SIG-M5 (cell line): ENCODE data around the gene PRRT3.
A peak's percentile ranks its signal among the peaks of the same experiment; 100 is the strongest.
"Not testable (repeated sequence)": the region's sequence is repeated elsewhere in the genome, so short reads cannot be mapped to it uniquely, and the experiment has no call there.

Experiments
- DNase-seq: peaks from one replicate; lab custom pipeline; 2025; lab: John Stamatoyannopoulos, UW

The PRRT3 gene

DNA sequence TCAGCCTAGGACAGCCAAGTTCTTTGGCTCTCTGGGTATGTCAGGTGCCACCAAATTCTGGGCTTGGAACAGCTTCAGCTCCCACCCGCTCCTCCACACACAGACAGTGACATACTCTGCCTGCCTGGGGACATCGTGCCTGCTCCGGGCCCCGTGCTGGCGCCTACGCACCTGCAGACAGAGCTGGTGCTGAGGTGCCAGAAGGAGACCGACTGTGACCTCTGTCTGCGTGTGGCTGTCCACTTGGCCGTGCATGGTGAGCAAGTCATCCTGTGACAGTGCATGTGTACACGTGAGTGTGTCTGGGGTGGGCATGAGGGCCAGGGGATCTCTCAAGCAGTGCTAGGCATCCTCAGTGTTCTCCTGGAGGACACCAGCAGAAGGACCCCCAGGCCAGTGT lies 34.4 kb downstream of the PRRT3 start:
- DNase-seq, result no peak

DNA sequence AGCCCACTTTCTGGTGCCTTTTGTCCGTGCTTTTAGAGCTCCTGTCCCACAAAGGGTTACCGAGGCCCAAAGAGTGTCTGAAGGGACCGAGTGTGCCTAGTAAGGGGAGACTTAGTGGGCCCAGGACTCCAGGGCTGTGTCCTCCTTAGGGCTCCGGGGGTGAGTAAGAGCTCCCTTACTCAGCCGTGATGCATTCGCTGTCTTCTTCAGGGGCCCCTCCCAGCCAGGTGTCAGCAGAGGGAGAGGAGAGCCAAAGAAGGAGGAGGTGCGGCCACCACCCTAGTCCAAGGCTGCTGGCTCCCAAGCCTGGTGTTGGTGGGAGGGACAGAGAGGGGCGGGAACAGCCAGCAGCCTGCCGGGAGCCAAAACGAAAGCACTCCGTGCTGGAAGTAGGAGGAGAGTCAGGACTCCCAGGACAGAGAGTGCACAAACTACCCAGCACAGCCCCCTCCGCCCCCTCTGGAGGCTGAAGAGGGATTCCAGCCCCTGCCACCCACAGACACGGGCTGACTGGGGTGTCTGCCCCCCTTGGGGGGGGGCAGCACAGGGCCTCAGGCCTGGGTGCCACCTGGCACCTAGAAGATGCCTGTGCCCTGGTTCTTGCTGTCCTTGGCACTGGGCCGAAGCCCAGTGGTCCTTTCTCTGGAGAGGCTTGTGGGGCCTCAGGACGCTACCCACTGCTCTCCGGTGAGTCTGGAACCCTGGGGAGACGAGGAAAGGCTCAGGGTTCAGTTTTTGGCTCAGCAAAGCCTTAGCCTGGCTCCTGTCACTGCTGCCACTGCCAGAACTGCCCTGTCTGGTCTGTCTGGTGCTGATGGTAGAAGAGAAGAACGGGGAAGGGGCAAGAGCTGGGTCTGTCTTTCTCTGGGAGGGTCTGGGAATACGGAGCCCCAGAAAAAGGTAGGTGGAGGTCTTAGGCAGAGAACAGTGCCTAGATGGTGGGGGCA lies 35.2 kb downstream of the PRRT3 start, which contains the start of gene IL17RC:
IL17RC (plus strand) TSS at position 365 of the 947 bp plus-strand sequence; CDS start at position 583, 218 bp downstream.
- no peak for DNase-seq

DNA sequence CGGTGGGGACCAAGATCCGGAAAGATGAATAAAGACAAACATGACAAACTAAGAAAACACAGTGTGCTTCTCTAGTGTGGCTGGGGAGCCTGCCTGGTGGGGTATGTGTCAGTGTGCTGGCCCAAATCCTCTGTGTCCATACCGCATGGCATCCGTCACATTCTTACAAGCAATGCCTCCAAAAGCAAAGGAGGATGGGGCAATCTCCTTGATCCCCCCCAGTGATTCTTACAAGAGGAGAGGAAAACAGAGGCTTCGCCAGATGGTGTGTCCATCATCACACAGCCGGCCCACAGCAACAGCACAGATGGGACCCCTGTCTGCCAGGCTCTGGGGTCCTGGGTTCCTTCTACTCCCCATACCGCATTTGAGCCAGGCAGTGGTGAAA lies 35.9 kb downstream of the PRRT3 start:
- no peak for DNase-seq

DNA sequence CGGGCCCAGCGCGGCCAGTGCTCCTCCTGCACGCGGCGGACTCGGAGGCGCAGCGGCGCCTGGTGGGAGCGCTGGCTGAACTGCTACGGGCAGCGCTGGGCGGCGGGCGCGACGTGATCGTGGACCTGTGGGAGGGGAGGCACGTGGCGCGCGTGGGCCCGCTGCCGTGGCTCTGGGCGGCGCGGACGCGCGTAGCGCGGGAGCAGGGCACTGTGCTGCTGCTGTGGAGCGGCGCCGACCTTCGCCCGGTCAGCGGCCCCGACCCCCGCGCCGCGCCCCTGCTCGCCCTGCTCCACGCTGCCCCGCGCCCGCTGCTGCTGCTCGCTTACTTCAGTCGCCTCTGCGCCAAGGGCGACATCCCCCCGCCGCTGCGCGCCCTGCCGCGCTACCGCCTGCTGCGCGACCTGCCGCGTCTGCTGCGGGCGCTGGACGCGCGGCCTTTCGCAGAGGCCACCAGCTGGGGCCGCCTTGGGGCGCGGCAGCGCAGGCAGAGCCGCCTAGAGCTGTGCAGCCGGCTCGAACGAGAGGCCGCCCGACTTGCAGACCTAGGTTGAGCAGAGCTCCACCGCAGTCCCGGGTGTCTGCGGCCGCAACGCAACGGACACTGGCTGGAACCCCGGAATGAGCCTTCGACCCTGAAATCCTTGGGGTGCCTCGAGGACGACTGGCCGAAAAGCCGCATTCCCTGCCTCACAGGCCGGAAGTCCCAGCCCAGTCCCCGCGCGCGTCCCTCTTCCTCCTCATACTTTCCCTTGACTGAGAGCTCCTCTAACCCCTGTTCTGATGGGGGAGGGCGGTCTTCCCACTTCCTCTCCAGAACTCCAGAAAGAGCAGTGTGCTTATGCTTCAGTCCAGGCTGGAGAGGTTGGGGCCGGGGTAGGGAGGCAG lies 36.7 kb downstream of the PRRT3 start:
- no peak for DNase-seq

DNA sequence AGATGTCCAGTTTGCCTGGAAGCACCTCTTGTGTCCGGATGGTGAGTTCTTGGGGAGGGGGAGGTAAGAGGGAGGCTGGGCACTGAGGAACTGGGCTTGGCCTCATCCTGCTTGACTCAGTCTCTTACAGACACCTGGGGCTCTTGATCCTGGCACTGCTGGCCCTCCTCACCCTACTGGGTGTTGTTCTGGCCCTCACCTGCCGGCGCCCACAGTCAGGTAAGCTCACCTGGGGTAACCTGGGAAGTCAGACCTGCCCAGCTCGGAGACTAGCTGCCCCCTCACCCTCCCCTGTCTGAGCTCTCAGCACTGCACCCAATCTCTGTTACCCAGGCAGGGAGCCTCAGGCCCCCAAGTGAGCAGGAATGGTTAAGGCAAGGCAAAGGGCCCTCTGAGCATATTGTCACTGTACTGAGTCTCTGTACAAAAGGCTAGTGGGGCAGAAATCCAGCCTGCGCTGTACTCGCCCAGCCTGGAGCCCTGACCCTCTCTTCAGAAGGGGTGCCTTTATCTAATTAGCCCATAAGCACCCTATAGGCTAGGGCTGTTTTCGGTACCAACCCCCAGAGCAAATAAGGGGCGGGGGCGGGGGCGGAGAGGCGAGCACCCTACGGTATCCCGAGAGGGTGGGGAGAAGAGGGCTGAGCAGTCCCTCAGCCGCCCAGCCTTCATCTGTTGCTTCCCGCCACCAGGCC lies 37.5 kb downstream of the PRRT3 start:
- DNase-seq, result no peak

DNA sequence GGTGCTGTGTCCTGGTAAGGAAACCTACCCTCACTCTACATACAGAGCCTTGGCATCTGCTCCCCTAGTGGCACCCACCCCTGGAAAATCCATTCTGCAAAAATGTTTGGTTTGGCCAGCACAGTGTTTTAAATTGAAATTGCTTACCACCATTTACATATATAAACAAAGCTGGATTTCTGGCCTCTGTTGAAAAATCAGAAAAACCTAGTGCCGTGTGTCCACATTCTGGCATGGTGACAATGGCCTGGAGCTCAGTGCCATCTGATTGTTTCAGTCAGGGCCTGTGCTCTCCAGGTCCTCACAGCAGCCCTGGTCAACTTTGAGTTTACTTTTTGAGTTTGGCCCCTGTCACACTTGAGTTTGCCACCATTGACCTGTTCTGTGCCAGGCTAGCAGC lies 38.2 kb downstream of the PRRT3 start:
- DNase-seq, result no peak

DNA sequence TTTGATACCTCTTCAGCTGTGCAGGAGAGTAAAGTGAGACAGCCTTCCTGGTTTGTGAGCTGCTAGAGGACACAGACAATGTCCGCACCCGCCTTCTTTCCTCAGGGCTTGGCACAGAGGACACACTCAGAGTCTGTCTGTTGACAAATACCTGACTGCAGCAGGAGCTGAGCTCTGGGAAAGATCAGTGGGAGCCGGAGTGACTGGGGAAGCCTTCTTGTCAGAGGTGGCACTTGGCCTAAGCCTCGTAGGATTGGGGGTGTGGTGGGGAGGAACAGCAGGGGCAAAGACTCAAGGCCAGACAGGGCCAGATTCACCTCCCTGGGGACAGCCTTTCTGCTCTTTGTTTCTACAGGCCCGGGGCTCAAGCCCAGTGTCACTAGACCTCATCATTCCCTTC lies 38.6 kb downstream of the PRRT3 start:
- no peak for DNase-seq

DNA sequence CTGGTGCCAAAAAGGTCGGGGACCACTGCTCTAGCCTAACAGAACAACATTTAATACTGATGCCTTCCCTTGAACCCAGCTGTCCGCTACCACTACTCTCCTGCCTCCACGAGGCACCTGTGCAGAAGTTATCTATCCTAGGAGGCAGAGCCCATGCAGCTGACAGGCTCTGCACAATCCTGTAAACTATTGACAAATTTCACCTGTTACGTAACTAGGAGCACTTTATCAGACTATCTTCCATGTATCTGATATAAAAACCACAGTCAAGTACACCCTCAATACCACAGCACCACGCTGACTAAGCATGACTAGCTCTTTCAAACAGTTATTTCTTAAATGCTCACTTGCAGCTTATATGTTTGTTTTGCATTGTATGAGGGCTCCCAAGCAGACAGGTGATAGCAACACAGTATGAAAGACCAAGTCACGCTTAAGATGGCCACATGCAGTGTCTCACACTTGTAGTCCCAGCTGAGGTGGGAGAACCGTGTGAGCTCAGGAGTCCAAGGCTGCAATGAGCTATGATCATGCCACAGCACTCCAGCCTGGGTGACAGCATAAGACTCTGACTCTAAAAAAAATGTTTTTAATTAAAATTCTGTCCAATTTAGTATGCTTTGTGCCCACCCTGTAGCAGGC lies 39.8 kb downstream of the PRRT3 start:
- peak; percentile 48 for DNase-seq

DNA sequence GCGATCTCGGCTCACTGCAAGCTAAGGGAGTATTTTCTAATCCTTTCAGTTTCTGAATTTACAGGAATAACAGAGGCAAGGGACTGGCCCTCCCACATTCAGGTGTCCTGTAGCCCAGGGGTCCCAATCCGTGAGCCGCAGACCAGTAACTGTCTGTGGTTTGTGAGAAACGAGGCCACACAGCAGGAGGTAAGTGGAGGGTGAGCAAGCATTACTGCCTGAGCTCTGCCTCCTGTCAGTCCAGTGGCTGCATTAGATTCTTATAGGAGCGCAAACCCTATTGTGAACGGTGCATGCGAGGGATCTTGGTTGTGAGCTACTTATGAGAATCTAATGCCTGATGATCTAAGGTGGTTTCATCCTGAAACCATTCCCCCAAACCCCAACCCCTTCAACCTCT lies 40.3 kb downstream of the PRRT3 start:
- DNase-seq, result no peak

DNA sequence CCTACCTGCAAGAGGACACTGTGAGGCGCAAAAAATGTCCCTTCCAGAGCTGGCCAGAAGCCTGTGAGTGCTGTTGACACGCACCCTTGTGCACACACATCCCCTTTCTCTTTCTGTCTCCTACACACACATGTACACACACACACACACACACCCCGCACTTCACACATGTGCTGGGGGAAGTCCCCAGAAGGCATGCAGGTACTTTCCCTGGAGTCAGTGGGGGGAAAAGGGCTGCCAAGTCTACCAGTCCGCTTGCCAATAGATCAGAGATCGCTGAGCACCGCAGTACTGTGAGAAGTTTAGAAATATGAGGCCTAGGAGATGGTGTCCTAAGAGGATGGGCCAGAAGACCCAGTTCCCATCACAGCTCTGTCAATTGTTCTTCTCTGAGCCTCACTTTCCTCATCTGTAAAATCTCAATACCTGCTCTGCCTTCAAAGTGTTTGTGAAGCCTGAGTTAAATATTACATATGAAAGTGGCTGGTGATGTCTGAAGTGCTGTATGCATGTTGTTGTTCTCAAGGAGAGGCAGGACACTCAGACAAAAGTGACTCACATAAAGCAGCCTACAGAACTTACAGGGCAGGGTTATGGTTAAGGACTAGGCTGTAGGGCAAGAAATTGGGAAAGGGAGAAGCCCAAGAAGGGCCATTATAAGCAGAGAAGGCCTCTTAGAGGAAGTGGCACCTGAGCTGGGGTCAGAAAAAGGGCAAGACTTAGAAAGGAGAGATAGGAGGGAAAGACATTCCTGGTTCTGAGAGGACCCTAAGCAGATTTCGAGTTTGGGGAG lies 42.8 kb downstream of the PRRT3 start:
- no peak for DNase-seq

DNA sequence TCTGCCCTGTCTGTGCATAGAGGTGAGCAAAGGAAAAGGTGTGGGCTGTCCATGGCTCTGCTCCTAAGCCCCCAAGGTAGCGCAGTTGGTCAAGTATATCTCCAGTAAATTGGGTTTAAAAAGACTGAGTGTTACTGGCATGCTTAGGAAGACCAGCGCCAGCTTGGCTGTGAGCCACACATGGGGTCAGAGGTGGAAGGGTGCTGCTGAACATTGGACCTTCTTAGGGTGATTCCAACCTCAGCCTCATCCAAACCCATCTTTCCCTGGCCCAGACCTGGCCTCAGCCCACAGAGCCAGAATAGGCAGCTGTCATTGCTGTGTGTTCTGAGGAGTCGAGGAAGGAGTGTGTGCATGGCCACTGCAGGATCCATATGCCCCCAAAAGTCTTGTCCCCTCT lies 43.9 kb downstream of the PRRT3 start:
- no peak for DNase-seq

DNA sequence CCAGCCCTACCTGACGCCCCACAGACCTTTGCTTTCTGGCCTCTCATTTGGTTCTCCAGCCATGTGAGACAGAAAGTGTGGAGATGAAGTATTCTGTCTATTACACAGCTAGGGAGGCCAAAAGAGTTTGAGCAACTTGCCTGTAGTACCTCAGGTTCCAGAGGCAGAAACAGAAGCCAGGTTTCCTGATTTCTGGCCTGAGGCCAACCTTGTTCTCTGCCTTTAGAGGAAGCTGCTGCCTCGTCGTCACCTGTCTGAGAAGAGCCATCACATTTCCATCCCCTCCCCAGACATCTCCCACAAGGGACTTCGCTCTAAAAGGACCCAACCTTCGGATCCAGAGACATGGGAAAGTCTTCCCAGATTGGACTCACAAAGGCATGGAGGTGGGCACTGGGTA lies 45.7 kb downstream of the PRRT3 start:
- DNase-seq, result no peak

DNA sequence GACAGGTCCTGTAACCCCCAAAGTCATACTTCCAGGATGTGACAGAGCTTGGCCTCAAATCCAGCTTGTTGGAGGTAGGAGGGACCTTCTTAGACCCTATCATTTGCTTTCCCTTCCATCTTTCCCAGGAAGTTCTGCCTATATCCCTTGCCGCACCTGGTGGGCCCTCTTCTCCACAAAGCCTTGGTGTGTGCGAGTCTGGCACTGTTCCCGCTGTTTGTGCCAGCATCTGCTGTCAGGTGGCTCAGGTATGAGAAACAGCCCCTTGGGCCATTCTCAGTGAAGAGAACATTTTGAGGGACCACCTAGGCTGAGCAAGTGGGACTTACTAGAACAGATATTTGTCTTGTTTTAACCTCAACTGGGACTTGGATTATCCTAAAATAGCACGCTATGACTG lies 48.3 kb downstream of the PRRT3 start:
- no peak for DNase-seq

DNA sequence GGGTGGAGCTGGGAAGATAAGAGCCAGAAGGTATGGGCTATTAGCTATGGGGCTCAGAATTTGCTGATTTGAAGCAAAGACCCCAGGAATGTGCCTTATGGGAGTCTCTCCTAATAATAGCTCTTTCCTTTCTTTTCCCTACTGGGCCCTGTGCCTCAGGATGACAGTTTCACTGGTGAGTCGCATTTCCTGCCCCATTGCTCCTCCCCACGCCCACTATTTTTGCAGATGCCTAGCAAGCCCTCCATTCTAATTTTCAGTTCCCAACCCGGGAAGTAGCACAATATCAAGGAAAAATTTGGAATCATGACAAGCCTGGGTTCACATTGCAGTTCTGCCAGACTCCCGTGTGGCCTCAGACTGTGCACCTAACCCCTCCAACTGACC lies 49.0 kb downstream of the PRRT3 start:
- no peak for DNase-seq

DNA sequence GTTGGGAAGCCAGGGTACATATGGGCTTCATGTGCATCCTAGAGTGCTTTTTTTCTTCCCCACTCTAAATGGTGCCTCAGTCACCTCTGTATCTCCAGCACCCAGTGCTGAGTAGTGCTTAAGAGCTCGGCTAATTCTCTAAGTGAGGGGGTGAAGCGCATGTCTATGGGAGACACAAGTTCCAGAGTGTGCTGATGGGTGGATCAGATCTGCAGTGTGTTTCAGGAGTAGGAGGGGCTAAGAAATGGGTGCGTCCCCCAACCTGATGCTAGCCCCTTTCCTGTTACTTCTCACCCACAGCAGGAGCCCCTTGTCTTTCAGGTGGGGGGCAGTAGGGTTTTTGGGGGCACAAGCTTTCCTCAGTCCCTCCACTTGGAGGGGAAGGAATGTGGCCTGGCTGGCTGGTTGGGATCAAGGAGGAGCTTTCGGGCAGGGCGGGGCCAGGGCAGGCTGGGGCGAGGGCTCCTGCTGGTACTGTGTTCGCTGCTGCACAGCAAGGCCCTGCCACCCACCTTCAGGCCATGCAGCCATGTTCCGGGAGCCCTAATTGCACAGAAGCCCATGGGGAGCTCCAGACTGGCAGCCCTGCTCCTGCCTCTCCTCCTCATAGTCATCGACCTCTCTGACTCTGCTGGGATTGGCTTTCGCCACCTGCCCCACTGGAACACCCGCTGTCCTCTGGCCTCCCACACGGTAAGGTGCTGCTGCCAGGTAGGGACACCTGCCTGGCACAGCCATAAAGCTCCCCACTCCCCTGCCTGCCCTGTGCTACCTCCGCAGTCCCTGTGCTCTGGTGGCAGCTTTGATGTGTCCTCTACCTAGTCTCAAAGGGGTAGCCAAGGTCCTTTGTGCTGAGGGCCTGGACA lies 49.6 kb downstream of the PRRT3 start, which contains the start of gene IL17RE:
IL17RE (plus strand) TSS at position 477 of the 866 bp plus-strand sequence; CDS start at position 562, 85 bp downstream.
- DNase-seq, result no peak

DNA sequence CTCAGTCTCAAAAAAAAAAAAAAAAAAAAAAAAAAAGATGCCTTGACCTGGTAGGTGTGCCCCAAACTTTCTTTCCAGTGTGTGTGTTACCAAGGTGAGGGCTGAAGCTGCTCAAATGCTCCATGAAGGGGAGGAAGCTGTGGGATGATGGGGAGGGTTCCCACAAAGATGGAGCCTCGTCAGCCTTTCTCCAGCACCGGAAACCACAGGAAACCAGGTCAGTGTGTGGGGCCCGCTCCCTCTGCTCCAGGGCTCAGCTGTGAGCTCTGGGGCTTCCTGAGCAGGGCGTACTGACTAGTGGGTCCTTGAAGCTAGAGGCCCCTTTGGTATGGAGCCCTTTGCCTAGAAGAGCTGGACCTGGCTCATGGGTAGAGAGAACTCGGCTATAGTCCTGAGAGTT lies 50.2 kb downstream of the PRRT3 start:
- no peak for DNase-seq

DNA sequence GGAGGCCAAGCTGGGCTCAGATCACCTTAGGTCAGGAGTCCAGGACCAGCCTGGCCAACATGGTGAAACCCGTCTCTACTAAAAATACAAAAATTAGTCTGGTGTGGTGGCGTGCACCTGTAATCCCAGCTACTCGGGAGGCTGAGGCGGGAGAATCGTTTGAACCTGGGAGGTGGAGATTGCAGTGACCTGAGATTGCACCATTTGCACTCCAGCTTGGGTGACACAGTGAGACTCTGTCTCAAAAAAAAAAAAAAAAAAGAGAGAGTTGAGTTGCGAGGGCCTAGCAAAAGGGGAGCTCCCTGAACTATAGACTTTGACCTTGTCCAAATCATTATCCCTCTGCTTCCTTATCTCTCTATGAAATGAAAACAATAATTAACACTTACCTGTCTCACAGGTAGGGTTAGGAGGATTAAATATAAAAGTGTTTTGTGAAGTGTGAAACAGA lies 51.2 kb downstream of the PRRT3 start:
- DNase-seq, result not testable (repeated sequence)

DNA sequence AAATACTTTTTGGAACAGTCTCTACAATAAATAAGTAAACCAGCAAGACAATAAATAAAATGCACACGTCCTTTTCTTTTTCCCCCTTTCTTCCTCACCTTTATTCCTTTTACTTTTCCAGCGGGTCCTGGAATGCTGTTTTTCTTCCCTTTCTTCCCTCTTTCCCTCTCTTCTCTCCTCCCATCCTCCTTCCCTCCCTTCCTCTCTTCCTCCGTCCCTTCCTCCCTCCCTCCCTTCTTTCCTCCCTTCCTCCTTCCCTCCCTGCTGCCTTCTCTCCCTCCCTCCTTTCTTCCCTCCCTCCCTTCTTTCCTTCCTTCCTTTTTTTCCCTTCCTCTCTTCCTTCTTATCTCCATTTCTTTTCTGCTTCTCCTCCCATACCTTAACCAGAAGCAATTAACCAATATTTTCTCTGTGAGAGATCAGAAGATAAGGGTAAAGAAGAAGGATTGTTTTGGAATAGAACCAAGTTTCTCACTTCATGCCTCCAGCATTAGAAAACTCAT lies 52.9 kb downstream of the PRRT3 start:
- no peak for DNase-seq

DNA sequence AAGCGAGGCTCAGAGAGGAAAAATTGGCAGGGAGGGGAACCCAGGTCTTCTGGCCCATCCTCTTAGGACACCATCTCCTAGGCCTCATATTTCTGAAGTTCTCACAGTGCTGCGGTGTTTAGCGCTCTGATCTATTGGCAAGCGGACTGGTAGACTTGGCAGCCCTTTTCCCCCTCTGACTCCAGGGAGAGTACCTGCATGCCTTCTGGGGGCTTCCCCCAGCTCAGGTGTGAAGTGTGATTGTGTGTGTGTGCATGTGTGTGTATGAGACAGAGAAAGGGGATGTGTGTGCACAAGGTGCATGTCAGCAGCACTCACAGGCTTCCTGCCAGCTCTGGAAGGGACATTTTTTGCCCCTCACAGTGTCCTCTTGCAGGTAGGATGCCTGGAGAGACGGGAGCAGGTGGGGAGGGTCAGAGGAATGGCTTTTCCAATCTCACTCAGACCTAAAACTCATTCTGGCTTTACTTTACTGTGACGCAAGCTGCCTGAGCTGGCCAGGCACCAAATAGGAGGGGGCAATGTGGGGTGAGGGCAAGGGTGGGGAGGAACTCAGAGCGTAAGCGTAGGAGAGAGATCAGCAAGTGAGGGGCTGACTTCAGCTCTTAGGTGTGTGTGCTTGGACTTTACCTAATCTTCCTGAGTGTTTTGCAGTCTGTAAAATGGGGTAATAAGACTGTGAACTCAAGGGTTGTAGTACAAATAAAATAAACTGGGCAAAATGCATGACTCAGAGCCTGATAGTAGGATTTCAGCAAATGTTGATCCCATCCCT lies 53.6 kb downstream of the PRRT3 start:
- DNase-seq, result no peak
